Stimulated activated CD8-positive, alpha-beta memory T cell treated with anti-CD3 and anti-CD28 coated beads, Interleukin-7, amount 100 ng/mL, for 48 hours (primary cell): ENCODE results near the gene SLC13A2.

Source experiments
- DNase-seq, 2 donors: peaks; one replicate each; pipeline ENCODE4 v3.0.0-alpha.2; 2020; ENCODE audit warnings: low read depth in 1 of 2; ENCODE audit errors: extremely low read depth in 1 of 2

SLC13A2 gene

GRCh38 chr17:28533091-28533807 lies 59.8 kb downstream of the SLC13A2 start:
- no peak for DNase-seq

GRCh38 chr17:28534740-28535375 lies 61.4 kb downstream of the SLC13A2 start:
- no peak for DNase-seq

GRCh38 chr17:28536532-28537218 lies 63.2 kb downstream of the SLC13A2 start:
- no peak for DNase-seq

- no peak for DNase-seq
Measured at GRCh38 chr17:28537219-28537610, 63.8 kb downstream of the SLC13A2 start.

- no peak for DNase-seq
Measured at GRCh38 chr17:28538296-28538895, 65.0 kb downstream of the SLC13A2 start.

- no peak for DNase-seq
Measured at GRCh38 chr17:28540231-28540630, 66.8 kb downstream of the SLC13A2 start.

- DNase-seq = no peak
Measured at GRCh38 chr17:28541439-28541838, 68.0 kb downstream of the SLC13A2 start.

GRCh38 chr17:28544402-28545140 lies 71.1 kb downstream of the SLC13A2 start:
- DNase-seq = no peak

- DNase-seq = no peak
Measured at GRCh38 chr17:28545141-28545503, 71.7 kb downstream of the SLC13A2 start.

- no peak for DNase-seq
Measured at GRCh38 chr17:28545787-28546415, 72.5 kb downstream of the SLC13A2 start.

- DNase-seq = no peak
Measured at GRCh38 chr17:28547096-28547622, 73.7 kb downstream of the SLC13A2 start.
